Measurements from ENCODE around the gene LST1.

LST1 gene

DNA sequence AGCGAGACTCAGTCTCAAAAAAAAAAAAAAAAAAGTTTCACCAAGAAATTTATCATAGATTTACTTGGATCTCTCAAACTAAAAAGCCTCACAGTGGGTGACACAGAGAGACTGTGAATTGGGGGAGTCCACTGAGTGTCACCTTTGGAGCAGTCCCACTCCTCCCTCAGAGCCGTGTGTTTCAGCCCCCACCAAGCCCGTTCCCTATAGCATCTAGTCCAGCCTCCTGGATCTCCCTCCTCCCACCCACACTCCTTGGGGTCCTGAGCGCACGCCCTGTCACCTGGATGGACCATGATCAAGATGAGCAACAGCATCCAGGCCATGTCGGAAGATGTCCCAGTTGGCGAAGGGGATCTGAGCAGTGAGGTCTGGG, 6.3 kb downstream of the LST1 start:
- H3K4me3 ChIP-seq (replicated peaks; ENCODE audit: low read depth, low read length), result no peak overlapping the region
- TF ChIP-seq, protein P1, sequence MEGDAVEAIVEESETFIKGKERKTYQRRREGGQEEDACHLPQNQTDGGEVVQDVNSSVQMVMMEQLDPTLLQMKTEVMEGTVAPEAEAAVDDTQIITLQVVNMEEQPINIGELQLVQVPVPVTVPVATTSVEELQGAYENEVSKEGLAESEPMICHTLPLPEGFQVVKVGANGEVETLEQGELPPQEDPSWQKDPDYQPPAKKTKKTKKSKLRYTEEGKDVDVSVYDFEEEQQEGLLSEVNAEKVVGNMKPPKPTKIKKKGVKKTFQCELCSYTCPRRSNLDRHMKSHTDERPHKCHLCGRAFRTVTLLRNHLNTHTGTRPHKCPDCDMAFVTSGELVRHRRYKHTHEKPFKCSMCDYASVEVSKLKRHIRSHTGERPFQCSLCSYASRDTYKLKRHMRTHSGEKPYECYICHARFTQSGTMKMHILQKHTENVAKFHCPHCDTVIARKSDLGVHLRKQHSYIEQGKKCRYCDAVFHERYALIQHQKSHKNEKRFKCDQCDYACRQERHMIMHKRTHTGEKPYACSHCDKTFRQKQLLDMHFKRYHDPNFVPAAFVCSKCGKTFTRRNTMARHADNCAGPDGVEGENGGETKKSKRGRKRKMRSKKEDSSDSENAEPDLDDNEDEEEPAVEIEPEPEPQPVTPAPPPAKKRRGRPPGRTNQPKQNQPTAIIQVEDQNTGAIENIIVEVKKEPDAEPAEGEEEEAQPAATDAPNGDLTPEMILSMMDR (IDR thresholded peaks at IDR 0.05; ENCODE audit: low read depth, low read length, missing control alignments), result no peak
- no peak for DNase-seq (ENCODE audit: extremely low read depth, low read depth)

DNA sequence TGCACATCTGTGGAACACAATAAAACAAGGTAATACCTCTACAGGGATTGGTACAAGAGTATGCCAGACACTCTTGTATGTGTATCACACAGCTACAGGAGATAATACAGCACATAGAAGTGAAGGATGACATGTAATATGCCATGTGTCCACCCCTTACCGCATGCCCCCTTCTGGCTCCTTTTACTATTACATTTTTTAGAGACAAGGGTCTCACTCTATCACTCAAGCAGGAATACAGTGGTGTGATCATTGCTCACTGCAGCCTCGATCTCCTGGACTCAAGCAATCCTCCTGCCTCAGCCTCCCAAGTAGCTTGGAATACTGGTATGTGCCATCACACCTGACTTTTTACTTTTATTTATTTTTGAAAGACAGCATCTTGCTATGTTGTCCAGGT, 10.9 kb downstream of the LST1 start:
- no peak overlapping the region for H3K4me3 ChIP-seq (replicated peaks; ENCODE audit: low read depth, low read length)
- no peak for DNase-seq (ENCODE audit: extremely low read depth, low read depth)
- TF ChIP-seq, protein P1 (IDR thresholded peaks at IDR 0.05; ENCODE audit: low read depth, low read length, missing control alignments), result peak; percentile 26

DNA sequence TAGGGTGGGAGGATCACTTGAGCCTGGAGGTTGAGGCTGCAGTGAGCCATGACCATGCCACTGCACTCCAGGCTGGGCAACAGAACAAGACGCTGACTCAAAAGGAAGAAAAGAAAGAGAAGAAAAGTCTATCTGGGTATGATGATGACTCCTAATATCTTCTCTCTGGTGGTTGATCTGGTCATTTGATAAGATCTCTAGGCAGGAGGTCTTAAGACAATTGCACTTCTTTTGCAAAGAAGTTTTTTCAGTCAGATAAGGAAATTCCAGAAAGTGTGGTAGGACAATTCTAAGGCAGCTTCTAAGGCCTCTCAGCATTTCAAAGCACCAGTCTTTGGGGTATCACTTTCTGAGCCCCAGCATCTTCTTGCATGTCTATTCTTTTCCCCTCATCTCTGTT, 21.2 kb downstream of the LST1 start:
- DNase-seq (ENCODE audit: extremely low read depth, low read depth), result no peak
- TF ChIP-seq, protein P1 (IDR thresholded peaks at IDR 0.05; ENCODE audit: low read depth, low read length, missing control alignments), result no peak
- no peak overlapping the region for H3K4me3 ChIP-seq (replicated peaks; ENCODE audit: low read depth, low read length)

DNA sequence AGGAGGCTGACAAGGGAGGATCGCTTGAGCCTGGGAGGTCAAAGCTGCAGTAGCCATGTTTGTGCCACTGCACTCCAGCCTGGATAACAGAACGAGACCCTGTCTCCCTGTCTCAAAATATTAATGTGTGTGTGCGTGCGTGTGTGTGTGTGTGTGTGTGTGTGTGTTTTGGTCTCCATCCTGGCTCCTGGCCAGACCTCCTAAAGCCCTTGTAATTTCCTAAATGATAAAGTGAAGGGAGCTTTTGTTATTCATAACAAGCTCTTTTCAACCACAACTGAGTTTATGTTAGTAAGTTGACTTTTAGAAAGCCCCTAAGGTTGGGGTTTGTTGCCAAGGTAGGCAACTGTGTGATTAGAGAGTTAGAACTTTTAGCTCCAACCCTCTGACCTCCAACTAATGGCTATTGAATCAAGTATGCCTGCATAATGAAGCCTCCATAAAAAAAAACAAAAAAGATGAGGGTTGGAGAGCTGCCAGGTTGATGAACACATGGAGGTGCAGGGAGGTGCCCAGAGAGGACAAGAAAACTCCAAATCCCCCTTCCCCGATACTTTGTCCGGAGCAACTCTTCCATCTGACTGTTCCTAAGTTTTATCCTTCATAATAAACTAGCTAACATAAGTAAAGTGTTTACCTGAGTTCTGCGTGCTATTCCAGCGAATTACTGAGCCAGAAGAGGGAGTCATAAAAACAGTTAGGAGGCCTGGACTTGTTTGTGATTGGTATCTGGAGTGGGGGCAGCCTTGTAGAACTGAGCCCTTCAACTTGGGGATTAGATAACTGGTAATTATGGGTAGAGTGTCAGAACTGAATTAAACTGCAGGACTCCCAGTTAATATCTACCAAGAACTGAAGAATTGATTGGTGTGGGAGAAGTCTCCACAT, 23.7 kb downstream of the LST1 start:
- DNase-seq (ENCODE audit: extremely low read depth, low read depth), result no peak
- no peak overlapping the region for H3K4me3 ChIP-seq (replicated peaks; ENCODE audit: low read depth, low read length)
- TF ChIP-seq, protein P1 (IDR thresholded peaks at IDR 0.05; ENCODE audit: low read depth, low read length, missing control alignments), result no peak

DNA sequence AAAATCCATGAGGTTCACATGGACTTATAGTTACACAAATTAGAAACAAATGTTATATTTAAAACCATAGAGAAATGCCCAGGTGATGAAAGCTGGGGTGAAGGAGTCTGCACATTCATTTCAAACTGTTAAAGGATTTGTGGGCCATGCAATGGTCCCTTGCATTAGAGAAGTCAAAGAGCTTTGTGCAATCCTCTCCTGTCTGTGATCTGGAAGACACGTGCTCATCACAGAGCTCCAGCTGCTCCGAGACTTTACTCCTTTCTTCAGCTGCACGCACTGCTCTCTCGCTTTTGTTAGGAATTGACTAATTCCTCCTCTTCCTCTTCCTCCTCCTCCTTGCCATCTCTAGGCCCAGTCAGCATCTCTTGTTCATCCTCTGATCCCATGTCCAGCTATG, 24.9 kb downstream of the LST1 start:
- no peak overlapping the region for H3K4me3 ChIP-seq (replicated peaks; ENCODE audit: low read depth, low read length)
- no peak for DNase-seq (ENCODE audit: extremely low read depth, low read depth)
- TF ChIP-seq, protein P1 (IDR thresholded peaks at IDR 0.05; ENCODE audit: low read depth, low read length, missing control alignments), result no peak

DNA sequence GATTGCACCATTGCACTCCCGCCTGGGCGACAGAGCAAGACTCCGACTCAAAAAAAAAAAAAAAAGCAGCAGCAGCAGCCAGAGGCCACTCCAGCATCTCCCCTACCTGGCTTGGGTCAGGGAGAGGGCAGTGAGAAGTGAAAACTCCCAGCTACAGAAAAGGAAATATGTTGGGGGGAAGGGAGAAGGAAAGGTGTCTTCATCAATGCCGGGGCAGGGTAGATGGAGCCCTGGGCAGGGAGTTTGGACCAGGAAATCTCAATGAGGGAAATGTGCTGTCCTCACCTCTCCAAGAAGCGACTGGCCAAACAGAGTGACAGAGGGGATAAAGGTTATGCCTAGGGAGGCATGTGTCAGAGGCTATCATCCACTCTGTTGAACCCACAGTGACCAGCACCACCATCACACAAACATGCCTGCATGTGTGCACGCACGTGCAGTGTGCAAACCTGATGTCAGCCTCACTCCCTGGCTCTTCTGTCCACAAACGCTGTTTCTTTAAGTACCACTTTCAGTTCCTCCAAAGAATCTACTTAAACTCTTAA, 28.1 kb downstream of the LST1 start:
- H3K4me3 ChIP-seq (replicated peaks; ENCODE audit: low read depth, low read length), result no peak overlapping the region
- TF ChIP-seq, protein P1 (IDR thresholded peaks at IDR 0.05; ENCODE audit: low read depth, low read length, missing control alignments), result no peak
- DNase-seq (ENCODE audit: extremely low read depth, low read depth), result no peak
